Activated gamma-delta T cell (primary cell): ENCODE results near the gene IL17F.

Experiments
- DNase-seq: peaks from one replicate; lab custom pipeline; 2025; lab: John Stamatoyannopoulos, UW
- total RNA-seq, 2 donors: gene quantifications; one replicate each; lab custom pipeline; 2026; lab: John Stamatoyannopoulos, UW

The IL17F gene
- 0 reads per million in 2 donors for total RNA-seq

DNA sequence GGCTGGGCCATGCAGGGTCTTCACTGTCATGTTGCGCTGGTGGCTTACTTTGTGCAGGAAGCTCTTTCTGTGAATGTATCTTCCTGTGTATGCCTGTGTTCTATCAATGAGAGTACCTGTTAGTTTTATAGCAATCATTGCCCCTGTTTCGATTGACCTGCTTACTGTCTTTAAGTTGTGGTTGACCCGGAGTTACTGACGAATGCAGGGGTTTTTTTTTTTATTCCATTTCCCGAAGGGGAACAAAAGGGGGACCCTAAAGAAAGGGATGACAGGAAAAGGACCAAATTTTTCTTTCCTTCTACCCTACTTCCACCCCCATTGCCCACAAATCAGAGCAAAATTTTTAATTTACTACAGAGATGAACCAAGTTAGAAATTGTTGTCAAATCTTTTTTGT is at the start of gene IL17F:
TSS of gene IL17F (minus strand) at position 101 of the 400 bp plus-strand sequence. CDS start at position 30, 71 bp downstream.
- DNase-seq, result no peak

DNA sequence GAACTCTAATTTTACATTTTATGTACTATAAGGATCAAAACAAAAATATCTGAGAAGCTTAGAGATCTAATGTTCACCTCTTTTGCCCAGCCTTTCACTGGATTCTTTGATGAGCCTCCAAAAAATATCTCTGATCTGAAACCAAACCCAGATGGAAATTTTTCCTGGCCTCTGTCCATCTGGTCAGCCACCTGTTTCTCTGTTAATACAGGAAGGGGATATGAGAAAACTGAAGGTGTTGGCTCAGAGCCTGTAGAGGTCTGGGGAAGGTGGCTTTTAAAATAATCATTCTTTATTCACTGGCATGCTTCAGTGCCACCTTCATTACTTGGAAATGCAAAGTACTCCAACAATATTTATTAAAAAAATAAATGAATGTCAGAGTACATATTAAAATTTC is 48.8 kb upstream of the IL17F start:
- no peak for DNase-seq

DNA sequence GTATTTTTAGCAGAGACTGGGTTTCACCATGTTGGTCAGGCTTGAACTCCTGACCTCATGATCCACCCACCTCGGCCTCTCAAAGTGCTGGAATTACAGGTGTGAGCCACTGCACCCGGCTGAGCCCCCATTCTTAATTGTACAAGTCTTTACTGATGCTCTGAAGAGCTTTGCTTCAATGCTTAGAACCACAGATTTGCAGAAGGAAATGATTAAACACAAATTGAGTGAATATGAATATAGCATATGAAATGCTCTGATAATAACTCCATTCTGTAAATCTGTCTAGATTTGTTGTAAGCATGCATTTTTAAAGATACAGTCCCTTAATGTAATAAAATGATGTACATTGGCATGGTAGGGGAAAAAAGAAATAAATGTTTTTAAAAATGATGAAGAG is 44.5 kb upstream of the IL17F start:
- no peak for DNase-seq

DNA sequence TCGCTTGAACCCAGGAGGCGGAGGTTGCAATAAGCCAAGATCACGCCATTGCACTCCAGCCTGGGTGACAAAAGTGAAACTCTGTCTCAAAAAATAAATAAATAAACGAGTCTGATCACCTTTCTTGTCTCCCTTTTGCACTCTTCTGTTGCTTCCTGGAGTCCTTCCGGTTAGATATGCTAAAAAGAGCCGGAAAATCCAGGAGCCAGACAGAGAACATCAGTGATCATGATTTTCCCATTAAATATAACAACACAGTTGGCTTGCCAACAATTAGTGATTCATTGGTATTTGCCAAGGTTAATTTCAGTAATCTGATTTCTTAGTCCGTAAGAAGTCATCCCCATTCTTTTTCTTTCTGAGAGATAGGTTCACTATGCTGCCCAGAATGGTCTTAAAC is 43.9 kb upstream of the IL17F start:
- DNase-seq, result no peak

DNA sequence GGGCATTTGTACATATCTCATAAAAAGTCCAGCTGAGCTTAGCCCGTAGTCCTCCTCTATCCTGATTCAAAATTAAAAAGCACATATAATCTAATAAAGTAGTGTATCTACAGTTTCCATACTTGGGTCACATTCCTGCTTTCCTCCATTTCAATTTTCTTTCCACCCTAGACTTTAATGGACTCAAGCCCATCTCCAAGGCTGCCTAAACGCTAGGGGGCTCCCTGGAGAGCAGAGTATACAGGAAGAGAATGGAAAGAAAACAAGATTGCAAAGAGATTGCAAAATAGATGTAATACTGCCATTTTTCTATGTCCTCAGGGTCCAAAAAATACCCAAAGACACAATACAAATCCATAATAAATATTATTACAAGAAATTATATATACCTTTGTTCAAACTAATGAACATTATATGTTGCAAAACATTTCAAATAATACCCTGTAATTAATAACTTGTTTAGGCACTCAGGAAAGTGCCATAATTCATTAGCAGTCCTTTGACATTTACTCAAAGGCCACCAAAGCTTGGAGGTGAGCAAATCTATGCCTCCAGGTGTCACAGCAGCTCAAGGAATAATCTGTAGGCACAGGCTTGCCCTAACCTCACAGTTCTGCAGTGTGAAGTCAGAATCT is 42.6 kb upstream of the IL17F start:
- DNase-seq, result no peak

DNA sequence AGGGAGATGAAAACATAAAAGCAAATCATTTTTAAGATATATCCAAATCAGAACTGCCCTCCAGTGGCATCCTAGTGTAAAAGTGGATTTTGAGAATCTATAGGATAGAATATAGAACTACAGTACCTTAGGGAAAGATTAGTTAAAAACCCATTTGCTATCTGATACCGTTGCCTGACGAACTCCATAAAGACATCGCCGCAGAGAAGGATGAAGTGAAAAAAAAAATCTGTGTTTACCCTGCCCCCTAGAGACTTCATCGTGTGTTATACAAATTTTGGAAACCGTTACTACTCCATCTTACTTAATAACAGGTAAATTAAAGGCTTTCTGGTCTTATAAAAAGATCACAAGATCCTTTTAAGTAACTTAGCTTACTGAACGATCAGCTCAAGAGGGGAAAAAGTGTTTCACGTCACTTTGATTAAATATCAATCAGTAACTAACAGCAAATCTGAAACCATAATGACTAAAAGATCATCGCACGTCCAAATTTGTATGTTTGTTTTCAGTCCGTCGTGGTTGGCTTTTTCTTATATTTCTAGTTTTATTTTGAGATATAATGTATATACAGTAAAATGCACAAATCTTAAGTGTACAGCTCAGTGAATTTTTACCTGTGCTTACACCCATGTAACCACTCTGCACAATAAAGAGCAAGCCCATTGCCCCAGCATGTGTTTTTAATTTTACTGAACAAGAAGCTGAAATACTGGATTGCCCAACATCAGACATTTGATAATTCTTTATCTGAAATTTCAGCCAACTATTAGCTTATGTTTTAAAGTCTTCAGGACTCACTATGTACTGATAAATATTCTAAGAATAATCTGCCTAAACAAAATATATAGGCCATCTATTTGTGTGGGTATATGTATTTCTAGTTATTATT is 41.1 kb upstream of the IL17F start:
- DNase-seq, result no peak

DNA sequence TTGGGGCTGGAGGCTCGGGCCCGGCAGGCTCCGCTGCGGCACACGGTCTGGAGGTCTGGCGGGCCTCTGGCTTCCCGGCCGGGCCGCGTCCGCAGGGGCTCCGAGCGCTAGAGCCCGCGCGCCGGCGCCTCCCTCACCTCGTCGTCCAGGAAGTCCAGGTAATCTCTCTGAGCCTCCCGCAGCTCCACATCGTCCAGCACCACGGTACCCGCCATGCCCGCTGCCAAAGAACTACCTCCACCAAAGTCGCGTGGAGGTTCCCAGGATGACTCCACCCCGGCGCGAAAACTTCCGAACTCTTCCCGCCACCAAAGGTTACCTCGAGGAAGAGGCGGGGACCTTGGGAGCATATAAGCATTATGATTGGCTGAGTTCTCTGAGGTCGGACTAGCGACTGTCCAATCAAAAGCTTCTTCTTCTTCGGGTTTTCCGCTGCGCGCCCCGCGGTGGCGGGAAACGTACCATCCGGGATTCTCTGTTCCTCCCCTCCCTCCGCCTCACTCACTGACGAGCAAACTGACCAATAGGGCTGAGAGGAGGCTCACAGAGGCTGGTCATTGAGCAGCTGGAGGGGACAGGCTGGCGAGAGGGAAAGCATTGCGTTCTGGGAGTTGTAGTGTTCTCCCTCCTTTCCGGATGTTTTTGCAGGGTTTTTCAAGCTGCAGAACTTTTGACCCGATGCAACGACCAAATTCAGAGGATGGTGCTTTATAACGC is 40.3 kb upstream of the IL17F start, which contains the start of gene MCM3:
TSS of gene MCM3 (minus strand) at position 283 of the 717 bp plus-strand sequence. CDS start at position 215, 68 bp downstream.
- peak; percentile 79 for DNase-seq

DNA sequence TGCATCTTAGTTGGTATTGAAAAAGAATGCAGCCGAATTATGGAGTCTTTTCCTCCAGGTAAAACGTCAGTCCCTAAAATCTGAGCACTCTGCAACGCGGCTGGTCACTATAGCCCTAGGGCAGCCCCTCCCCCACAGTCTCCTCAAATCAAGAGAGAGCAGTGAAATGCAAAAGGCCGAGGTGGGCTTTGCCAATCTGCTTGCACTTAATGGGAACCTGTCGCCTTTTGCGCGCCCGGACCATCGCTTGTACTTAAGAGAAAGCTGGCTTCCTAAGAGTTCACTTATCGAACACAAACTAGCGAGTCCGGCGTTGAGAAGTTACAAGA is 39.8 kb upstream of the IL17F start:
- no peak for DNase-seq

DNA sequence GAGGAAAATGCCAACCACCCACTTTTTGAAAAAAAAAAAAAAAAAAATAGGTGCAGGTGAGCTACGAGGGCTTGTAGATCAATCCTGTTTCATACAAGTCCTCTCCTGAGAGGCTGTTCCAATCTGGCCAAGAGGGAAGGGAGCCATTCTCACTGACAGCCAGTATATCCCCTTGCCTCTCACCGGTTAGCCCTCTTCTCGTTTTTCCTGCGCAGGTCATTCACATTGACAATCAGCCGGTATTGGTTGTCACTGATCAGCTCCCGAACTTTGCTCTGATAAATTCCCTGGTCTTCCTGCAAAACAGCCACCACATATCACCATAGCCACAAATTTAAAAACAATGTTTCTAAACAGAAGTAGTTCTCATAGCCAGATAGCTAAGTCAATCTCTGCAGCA is 38.8 kb upstream of the IL17F start:
- DNase-seq, result no peak

DNA sequence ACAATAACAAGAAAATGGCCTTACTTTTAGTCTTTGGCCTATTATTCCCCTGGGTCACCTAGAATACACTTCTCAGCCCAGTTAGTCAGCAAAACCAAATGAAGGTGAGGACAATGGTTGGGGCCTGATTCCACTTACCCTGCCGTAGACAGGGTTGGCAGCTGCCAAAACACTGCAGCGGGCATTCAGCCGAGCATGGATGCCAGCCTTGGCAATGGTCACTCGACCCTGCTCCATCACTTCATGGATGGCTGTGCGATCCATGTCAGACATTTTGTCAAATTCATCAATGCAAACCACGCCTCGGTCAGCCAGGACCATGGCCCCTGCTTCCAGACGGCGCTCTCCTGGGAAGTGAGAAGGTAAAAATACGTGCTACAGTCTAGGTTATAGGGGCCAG is 31.8 kb upstream of the IL17F start:
- DNase-seq, result no peak

DNA sequence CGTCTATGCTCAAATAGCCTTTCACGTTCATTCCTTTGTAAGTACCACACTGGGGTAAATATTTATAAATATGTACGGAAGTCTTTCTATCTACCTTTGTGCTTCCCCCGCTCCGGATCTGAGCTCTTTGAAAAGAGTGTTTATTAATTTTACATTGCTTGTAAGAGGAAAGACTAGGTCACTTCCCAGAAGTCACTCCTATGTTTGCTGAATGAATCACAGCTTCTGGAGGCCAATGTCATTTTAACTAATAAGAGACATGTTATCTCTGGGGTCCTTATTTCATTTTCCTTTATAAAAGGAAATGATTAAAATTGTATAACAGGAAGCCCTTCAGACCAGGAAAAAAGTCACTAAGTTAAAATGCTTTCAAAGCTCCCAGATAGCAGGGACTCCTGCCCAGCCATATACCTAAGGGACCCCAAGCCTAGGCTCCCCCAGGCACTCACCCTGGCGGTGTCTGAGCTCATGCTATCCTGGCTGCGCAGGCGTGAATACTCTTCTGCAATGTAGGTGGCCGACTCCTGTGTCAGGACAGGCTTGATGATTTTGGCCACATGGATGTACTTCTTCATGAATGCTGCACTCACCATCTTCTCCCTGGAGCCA is 27.7 kb upstream of the IL17F start:
- DNase-seq, result no peak

DNA sequence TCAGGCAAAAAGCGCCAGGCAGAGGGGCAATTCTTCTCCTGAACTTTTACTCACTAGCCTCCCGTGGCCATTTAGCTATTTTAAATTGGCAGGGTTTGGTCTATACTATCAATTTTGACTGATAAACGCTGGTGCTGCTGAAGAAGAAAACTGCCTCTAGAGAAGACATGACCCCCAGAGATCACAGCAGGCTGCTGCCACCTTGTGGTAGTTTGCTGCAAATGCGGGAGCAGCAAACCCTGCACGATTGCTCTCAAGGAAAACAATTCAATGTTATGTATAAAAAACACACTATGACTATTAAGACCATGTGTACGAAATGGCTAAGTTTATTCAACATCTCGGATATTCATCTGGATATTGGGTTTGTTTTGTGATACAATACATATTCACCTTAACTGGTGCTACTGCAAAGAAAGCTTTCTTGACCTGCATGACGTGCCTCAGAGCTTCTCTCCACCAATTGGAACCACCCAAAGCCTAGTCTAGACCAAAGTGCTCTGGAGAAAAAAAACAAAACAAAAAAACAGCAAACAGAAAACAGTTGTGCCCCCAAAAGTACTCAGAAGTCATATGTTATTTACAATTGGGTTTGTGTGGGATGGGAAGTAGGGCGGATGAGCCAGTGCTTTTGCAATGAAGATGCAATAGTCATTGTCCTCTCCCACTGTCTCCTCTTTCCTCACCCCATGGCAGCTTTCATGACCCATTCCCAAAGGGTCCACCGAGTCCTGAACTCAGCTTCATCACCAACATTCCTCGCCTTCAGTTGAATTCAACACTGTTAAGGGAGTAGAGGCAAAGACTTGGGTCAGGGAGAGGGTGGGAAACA is 19.6 kb upstream of the IL17F start:
- DNase-seq, result no peak

DNA sequence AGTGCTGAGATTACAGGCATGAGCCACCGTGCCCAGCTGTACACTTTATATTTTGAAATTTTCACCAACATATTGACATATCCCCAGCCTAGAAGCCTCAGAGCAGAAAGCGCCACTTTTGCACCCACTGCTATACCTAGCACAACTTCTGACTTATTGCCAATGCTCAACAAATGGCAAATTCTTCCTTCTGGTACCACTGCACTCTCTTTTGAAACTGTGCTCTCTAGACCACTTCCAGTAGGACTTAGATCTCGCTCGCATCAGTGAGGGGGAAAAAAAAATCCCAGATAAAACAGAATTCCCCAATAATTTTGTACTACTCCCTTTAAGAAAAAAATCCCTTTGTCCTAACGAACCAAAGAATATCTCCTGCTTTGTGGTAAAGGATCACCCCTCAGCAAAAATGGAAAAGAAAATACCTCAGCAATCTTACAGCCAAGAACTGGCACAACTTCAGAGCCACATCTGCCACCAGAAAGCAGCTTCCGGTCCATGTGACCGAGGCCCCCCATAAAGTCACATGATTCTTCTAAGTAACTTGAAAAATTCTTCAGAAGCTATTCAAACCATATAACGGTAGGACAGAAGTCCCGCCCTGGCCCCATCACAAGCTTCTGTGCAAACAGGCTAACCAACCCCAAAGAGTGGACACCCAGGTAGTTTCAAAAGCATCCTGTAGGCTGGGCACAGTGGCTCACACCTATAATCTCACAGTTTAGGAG is 18.5 kb upstream of the IL17F start:
- no peak for DNase-seq

DNA sequence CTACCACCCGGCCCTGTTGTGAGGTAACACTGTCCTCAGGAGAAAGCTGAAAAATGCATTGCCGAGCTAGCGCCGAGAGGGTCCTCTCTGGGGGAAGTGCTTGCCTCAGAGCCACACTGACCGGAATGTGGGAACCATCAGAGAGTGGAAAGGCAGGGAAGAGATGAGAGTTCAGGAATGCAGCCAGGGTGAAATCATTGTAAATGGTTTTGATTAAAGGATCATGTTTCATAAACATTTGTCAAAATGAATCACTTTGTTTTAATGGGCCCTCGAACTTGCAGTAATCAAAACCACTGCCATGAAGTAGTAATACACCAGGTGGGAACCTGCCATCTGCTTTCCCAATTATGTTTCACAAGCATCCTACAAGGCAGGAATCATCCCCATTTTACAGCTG is 16.9 kb upstream of the IL17F start:
- no peak for DNase-seq

DNA sequence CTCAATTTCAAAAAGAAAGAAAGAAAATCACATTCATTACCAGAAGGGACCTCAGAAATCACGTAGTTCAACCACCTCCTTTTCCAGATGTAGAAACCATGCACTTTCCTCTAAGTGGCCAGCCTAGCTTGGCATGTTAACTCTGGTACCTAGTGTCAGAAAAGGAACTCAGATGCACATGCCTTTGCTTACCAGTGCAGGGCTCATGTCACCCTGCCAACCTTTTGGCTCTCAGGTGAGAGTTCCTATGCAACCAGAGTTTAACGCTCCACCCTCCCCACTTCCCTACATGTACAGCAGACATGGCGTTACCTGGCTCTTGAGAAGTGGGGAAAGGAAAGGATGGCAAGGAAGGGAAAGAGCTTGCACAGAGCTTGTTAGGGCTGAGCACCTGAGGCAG is 16.3 kb upstream of the IL17F start:
- no peak for DNase-seq

DNA sequence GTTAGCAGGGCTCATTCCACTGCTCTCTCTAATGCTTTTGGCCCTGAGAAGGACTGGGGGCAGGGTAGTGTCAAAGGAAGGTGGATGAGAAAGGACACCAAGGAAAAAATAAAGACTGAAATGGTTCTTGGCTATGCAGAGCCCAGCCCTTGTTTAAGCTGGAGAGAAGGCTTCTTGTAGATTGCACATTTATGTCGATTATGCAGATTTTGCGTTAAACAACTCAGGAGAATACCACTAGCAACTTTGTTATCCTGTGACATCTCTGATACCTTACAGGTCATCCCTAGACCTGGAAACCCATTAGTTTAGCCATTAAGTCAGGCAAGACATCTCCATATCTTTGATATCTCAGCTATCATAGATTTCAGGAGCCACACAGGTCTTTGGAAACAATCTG is 11.1 kb upstream of the IL17F start:
- DNase-seq, result no peak

DNA sequence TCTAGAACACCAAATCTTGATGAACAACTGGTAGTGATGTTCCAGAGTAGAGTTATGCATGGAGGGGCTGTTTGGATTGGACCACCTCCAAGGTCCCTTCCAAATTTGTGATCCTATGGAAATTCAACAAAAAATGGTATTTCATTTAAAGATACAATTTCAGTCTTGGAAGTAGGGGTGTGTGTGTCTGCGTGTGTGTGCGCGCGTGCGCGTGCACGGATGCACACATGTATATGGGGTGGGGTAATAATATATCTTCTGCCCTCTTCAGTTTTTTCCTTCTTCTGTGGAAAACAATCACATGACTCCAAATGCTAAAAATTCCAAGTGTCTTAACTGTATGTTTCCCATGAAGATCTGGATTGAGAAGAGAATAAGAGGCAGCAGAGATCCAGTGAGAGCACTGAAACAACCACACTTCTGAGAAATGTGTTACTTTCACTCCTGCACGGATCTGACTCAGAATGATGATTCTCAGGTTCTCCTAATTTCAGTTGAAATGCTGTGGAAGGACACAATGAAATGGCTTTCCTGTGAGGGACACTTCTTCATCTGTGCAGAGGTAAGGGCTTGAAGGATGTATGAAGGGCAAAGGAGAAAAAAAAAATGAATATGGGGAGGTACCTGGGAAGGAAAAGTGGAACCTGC is 10.6 kb upstream of the IL17F start:
- no peak for DNase-seq

DNA sequence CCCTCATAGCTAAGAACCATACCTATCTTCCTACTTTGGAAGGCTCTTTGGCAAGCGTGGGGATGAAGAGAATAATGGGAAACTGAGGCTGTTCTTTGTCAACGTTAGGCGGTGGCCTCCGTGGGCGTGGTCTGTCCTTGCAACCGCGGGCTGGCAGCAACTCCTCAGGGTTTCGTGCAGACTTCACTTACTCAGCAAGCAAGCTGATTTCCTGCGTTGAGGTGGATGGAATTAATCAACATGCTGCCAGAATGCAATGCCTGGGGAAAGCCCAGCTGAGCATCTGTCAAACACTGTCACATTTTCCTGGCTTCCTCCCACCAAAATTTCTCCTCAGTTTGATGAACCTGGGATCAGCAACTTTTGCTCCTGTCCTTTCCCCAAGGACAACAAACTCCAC is 9.2 kb upstream of the IL17F start:
- no peak for DNase-seq

DNA sequence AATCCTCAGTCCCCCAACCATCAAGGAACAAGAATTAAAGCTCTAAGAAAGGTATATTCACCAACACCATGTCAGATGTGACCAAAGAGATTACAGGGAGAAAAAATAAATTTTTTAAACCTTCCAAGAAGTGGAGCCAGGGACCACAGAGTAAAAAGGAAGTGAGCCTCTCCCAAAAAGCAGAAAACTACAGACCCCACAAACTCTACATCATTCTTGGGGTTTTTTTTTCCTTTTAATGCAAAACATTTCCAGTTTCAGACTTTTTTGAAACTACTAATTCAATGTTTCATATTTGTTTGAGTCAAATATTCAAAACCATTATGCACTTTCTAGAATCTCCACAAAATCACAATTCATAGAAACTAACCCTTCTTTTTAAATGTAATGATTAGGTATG is 6.8 kb upstream of the IL17F start:
- no peak for DNase-seq

DNA sequence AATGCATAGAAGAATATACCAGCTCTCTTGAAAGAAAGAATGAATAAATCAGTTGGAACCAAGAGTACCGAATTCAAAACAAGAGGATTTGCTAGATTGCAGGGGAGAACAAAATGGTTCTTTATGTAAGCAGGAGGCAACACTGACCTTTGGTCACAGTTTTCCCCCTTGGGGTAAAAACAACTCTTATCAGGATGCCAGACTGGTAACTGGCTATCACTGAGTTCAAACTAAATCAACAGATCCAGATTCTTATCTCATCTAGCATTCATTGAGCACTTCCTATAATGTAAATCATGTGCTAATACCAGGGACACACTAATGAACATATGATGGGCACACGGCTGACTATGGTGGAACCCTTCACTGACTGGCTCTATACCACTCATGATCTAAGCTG is 4.8 kb upstream of the IL17F start:
- DNase-seq, result no peak
